Osteoblast (primary cell): ENCODE measurements around the gene KRT6B. TPM values are rescaled to one million over a fixed set of nuclear protein-coding genes. Genes with fewer than 3 reads are reported as not detected.

Experiments used
- DNase-seq: peaks from one replicate; pipeline ENCODE4 v3.0.0; 2011; ENCODE audit warnings: low spot score, mixed read lengths; ENCODE audit not compliant: insufficient read length; ENCODE audit errors: missing footprints
- H2AFZ ChIP-seq: 2 replicates; pipeline ENCODE4 v1.6.0; 2011; ENCODE audit warnings: mild to moderate bottlenecking, low read length
- H3K27ac ChIP-seq: 2 replicates; pipeline ENCODE4 v1.5.1; 2011; ENCODE audit warnings: mild to moderate bottlenecking, low read depth, low read length, moderate library complexity
- H3K27me3 ChIP-seq: 2 replicates; pipeline ENCODE4 v1.6.0; 2012; ENCODE audit warnings: mild to moderate bottlenecking, control low read depth, inconsistent platforms, low read length, moderate library complexity; ENCODE audit not compliant: insufficient read depth
- H3K36me3 ChIP-seq: 2 replicates; pipeline ENCODE4 v1.5.1; 2011; ENCODE audit warnings: mild to moderate bottlenecking, low read length, control low read depth, moderate library complexity; ENCODE audit not compliant: insufficient read depth
- H3K4me1 ChIP-seq: 2 replicates; pipeline ENCODE4 v1.5.1; 2011; ENCODE audit warnings: mild to moderate bottlenecking, low read length, control low read depth, moderate library complexity; ENCODE audit not compliant: insufficient read depth
- H3K4me2 ChIP-seq: 2 replicates; pipeline ENCODE4 v1.6.0; 2011; ENCODE audit warnings: mild to moderate bottlenecking, low read length; ENCODE audit not compliant: insufficient read depth
- H3K4me3 ChIP-seq: fragments of 200-600 bp; sonication (generic); 3 replicates; pipeline ENCODE4 v1.5.1; 2012; ENCODE audit warnings: mild to moderate bottlenecking, low read length, inconsistent platforms; ENCODE audit not compliant: insufficient read depth
- H3K79me2 ChIP-seq: 2 replicates; pipeline ENCODE4 v1.6.0; 2012; ENCODE audit warnings: mild to moderate bottlenecking, low read length, control low read depth, inconsistent platforms; ENCODE audit not compliant: insufficient read depth
- H3K9me3 ChIP-seq: 2 replicates; pipeline ENCODE4 v1.5.1; 2011; ENCODE audit warnings: low read depth, low read length, control low read depth
- H4K20me1 ChIP-seq: 2 replicates; pipeline ENCODE4 v1.6.0; 2012; ENCODE audit warnings: mild to moderate bottlenecking, low read length, control low read depth; ENCODE audit not compliant: insufficient read depth
- CTCF ChIP-seq: IDR thresholded peaks from 2 replicates; pipeline ENCODE4 v1.5.1; 2011; ENCODE audit warnings: mild to moderate bottlenecking, low read depth, low read length, moderate library complexity; ENCODE audit errors: extremely low read depth
- total RNA-seq: library from RNA; depleted of rRNA; stranded (reverse); fragments of >200 nt; gene quantifications from 2 replicates; pipeline ENCODE4 v1.2.3, GENCODE V29; 2012

Gene KRT6B
- total RNA-seq, 1 donor, result not detected

GRCh38 chr12:52446367-52447045, 5.4 kb downstream of the KRT6B start:
- no peak for TF ChIP-seq CTCF
- peaks cover 25% of the 10 kb centered on the region for H3K27me3 ChIP-seq
- no peak overlapping the region for H3K27ac ChIP-seq
- H2AFZ ChIP-seq, result no peak overlapping the region
- peaks cover 29% of the 10 kb centered on the region for H3K4me1 ChIP-seq
- H3K79me2 ChIP-seq, result no peaks in the 10 kb centered on the region
- no peaks in the 10 kb centered on the region for H3K9me3 ChIP-seq
- no peaks in the 10 kb centered on the region for H4K20me1 ChIP-seq
- no peak for DNase-seq
- H3K4me3 ChIP-seq, result no peak overlapping the region
- no peaks in the 10 kb centered on the region for H3K36me3 ChIP-seq
- no peak overlapping the region for H3K4me2 ChIP-seq

GRCh38 chr12:52445876-52446275, 6.1 kb downstream of the KRT6B start:
- Histone ChIP-seq H3K27me3 (peaks cover 25% of the 10 kb centered on the region), H2AFZ (no peak overlapping the region), H3K79me2 (no peaks in the 10 kb centered on the region), H3K27ac (no peak overlapping the region), H3K4me2 (no peak overlapping the region), H3K36me3 (no peaks in the 10 kb centered on the region), H4K20me1 (no peaks in the 10 kb centered on the region), H3K4me3 (no peak overlapping the region), H3K4me1 (peaks cover 35% of the 10 kb centered on the region), H3K9me3 (no peaks in the 10 kb centered on the region)
- DNase-seq, result no peak
- no peak for TF ChIP-seq CTCF

DNA sequence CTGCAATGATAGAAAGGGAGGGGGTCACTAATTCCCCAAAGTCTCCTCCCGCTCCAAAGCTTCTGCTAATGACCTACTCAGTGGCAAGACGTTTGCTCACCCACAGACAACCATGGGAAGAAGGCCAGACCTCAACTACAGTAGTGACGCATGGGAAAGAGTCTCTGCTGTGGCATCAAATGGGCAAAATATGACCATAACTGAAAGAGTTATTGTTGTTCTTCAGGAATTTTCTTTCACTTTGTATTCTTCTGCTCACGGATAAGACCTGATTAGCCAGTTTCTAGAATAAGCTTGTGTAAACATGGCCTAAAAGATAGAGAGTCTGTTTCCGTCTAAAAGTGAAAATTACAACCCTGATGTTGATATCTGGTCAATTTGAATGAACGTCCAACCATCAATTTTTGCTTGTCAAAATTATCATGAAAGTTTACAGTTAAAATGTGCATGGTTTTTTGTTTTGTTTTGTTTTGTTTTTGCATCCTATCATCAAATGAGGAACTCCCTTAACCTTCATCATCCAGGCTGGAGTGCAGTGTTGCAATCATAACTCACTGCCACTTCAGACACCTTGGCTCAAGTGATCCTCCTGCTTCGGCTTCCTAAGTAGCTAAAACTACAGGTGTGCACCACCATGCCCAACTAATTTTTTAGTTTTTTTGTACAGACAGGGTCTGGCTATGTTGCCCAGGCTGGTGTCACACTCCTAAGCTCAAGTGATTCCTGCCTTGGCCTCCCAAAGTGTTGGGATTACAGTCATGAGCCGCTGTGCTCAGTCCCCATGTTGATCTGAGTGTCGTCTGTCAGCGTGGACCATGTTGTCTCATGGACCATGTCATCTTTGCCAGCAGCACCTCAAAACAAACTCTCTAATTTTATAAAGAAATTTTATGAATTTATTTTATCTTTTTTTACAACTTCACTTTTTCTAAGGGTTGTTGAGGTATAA, 7.0 kb downstream of the KRT6B start:
- no peak overlapping the region for H2AFZ ChIP-seq

More for the DNA sequence above, 7.0 kb downstream of the KRT6B start:
- Histone ChIP-seq H4K20me1 (no peaks in the 10 kb centered on the region), H3K4me2 (peak overlapping the region; percentile 12), H3K27me3 (peaks cover 22% of the 10 kb centered on the region), H3K4me3 (no peak overlapping the region), H3K27ac (no peak overlapping the region), H3K79me2 (no peaks in the 10 kb centered on the region), H3K36me3 (no peaks in the 10 kb centered on the region), H3K4me1 (peaks cover 40% of the 10 kb centered on the region), H3K9me3 (no peaks in the 10 kb centered on the region)
- TF ChIP-seq CTCF, result no peak
- DNase-seq, result no peak
